ENCODE results near the gene CPVL.

Gene CPVL

DNA sequence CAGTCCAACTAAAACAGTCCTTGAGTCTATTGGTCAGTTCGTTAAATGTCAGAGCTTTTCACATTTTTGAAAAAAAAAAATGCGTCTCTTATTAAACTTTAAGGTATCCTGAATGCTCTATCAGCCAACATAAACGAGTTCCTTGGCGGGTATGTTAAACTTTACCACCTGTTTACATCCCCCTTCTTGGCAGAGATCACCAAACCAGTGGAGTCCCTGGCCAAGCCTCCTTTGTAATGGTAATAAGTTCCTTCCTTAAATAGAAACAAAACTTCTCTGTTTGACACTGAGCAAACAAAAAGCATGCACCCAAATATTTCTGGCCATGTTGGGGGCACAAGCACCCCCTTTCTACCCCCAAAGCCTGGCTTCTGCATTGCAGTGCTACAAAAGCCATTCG lies 191.4 kb downstream of the CPVL start:
- no peak for DNase-seq (ENCODE audit: insufficient read length, low spot score)
- no peak for FAIRE-seq

- no peak for DNase-seq (ENCODE audit: insufficient read length, low spot score)
- FAIRE-seq: no peak
These were observed 191.9 kb downstream of the CPVL start for GRCh38 chr7:28954471-28954870.

DNA sequence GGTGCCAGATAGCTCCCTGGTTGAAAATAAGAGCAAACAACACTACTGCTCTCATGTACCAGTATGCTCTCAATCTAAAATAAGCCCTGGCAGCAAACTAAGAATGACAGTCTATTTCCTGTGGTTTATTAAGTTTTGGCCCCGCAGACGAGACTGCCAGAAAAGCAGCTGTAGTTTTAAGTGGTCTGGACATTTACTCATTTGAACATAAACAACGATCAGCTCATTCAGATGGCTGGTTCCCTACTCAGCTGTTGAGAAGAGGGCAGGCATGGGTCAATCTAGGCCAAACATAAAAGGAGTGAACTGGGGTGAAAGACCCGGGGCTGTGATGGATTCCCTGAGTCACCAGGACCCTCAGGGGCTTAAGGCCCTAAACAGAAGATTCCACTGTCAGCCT lies 192.7 kb downstream of the CPVL start:
- no peak for FAIRE-seq

More for the DNA sequence above, 192.7 kb downstream of the CPVL start:
- no peak for DNase-seq (ENCODE audit: insufficient read length, low spot score)
